GM12801 (cell line): ENCODE data around the gene C1orf35.

Experiments
- CTCF ChIP-seq: IDR thresholded peaks from one replicate; pipeline ENCODE4 v1.5.1; 2011; ENCODE audit warnings: control low read depth; ENCODE audit not compliant: insufficient read length; ENCODE audit errors: extremely low read depth

The C1orf35 gene

GRCh38 chr1:228102791-228103620 is at the start of gene C1orf35:
Gene C1orf35 (minus strand): TSS chr1:228103325. CDS start chr1:228103227, 98 bp downstream.
- TF ChIP-seq CTCF, result no peak

- no peak for TF ChIP-seq CTCF
Measured at GRCh38 chr1:228152918-228153258, 49.8 kb upstream of the C1orf35 start.

- TF ChIP-seq CTCF, result no peak
Measured at GRCh38 chr1:228152097-228152917, 49.2 kb upstream of the C1orf35 start.

GRCh38 chr1:228151180-228151925 is 48.2 kb upstream of the C1orf35 start:
- TF ChIP-seq CTCF, result no peak

- no peak for TF ChIP-seq CTCF
Measured at GRCh38 chr1:228150461-228151179, 47.5 kb upstream of the C1orf35 start.

GRCh38 chr1:228150120-228150460 is 47.0 kb upstream of the C1orf35 start:
- TF ChIP-seq CTCF, result no peak
